KOPT-K1 (cell line): Measurements from ENCODE around the gene SNRNP48.
A peak's percentile ranks its signal among the peaks of the same experiment; 100 is the strongest.

Source experiments
- H3K27ac ChIP-seq: fragments of 200-600 bp; sonication (generic); 2 replicates; pipeline ENCODE4 v1.5.1; 2016; ENCODE audit warnings: antibody characterized with exemption, mild to moderate bottlenecking, low read depth, low read length; ENCODE audit not compliant: poor library complexity, severe bottlenecking
- H3K36me3 ChIP-seq: fragments of 200-600 bp; sonication (generic); 2 replicates; pipeline ENCODE4 v1.5.1; 2017; ENCODE audit warnings: antibody characterized with exemption, mild to moderate bottlenecking, low read length, moderate library complexity; ENCODE audit not compliant: insufficient read depth
- H3K9me3 ChIP-seq: fragments of 200-600 bp; sonication (generic); 2 replicates; pipeline ENCODE4 v1.5.1; 2017; ENCODE audit warnings: antibody characterized with exemption, low read length, mild to moderate bottlenecking; ENCODE audit not compliant: insufficient read depth, poor library complexity, severe bottlenecking

The SNRNP48 gene

GRCh38 chr6:7589949-7590917 is at the start of gene SNRNP48:
Gene SNRNP48 (plus strand): TSS chr6:7590198. CDS start chr6:7590258, 60 bp downstream.
- H3K9me3 ChIP-seq: no peaks in the 10 kb centered on the region
- peaks cover 25% of the 10 kb centered on the region for H3K36me3 ChIP-seq
- H3K27ac ChIP-seq: peak within 1 kb of the TSS; percentile 79

DNA sequence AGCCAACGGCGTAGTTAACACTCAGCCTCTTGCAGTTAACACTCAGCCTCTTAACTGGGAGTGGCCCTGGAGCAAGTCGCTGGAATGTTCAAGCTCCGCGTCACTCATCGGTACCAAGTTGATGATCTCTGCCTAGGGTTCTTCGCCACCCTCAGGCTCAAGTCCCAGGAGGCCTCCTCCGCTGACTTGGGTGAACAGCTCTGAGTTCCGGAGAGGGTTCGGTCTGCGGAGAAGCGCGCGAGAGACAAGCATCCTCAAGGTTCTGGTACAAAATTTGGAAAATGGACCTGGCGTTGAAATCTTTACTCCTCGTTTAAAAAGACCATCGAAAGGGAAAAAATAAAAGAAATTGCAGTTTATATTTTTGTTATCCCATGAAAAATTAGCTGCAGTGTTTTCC is 49.4 kb upstream of the SNRNP48 start:
- no peak overlapping the region for H3K27ac ChIP-seq
- H3K36me3 ChIP-seq: no peaks in the 10 kb centered on the region
- no peaks in the 10 kb centered on the region for H3K9me3 ChIP-seq

DNA sequence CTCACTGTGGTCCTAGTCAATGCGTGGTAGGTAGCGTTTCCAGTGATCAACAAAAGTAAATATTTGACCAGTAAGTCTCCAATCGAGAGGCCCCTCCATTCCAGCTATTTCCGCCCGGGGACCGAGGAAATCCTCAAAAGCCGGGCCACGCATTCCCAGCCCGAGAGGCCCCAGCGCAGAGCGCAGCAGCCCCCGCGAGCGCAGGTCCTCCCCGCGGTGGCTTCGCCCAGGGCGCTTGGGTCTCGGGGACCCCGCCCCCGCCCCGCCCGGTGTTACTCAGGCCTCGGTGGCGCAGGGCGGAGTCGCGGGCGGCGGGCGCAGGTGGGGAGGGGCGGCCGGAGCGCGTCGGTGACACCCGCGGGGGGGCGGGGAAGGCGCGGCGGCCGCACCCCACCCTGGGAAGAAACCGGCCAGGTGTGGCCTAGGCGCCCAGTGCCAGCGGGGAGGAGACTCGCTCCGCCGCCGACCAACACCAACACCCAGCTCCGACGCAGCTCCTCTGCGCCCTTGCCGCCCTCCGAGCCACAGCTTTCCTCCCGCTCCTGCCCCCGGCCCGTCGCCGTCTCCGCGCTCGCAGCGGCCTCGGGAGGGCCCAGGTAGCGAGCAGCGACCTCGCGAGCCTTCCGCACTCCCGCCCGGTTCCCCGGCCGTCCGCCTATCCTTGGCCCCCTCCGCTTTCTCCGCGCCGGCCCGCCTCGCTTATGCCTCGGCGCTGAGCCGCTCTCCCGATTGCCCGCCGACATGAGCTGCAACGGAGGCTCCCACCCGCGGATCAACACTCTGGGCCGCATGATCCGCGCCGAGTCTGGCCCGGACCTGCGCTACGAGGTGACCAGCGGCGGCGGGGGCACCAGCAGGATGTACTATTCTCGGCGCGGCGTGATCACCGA is 48.6 kb upstream of the SNRNP48 start, which contains the start of gene DSP:
DSP (plus strand) TSS at position 497 of the 890 bp plus-strand sequence; CDS start at position 742, 245 bp downstream.
- Histone ChIP-seq H3K9me3 (no peaks in the 10 kb centered on the region), H3K27ac (no peak within 1 kb of the TSS), H3K36me3 (no peaks in the 10 kb centered on the region)

GRCh38 chr6:7542065-7542873 is 47.7 kb upstream of the SNRNP48 start:
- Histone ChIP-seq H3K9me3 (no peaks in the 10 kb centered on the region), H3K27ac (no peak overlapping the region), H3K36me3 (no peaks in the 10 kb centered on the region)

GRCh38 chr6:7542874-7543624 is 46.9 kb upstream of the SNRNP48 start:
- Histone ChIP-seq H3K27ac (no peak overlapping the region), H3K9me3 (no peaks in the 10 kb centered on the region), H3K36me3 (no peaks in the 10 kb centered on the region)

DNA sequence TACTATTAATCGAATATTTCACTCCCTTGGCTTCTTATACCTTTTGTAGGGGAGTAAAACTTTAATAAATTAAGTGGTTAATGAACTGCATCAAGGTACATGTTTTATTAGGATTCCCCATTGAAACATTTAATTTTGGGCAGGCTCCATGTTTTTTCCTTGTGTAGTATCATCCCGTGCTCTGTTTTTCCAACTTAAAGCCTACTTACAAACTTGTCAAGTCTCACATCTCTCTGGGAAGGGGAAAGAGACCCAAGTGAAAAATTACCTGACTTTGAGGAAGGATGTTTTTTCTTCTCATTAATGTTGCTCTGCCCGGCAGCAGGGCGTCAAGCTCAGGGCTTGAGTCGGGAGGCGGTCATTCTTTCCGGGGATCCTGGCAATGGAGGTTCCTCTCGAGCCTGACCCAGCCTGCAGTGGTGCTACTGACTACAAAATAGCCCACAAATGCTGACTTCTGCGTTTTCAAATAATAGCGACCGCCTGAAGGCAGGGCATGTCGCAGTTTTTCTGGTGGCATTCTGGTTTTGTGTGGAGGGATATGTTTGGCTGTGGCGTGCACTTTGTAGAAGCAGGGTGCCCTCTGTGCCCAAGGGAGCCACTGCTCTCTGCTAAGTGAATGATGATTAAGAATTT is 46.1 kb upstream of the SNRNP48 start:
- Histone ChIP-seq H3K9me3 (no peaks in the 10 kb centered on the region), H3K36me3 (no peaks in the 10 kb centered on the region), H3K27ac (no peak overlapping the region)

DNA sequence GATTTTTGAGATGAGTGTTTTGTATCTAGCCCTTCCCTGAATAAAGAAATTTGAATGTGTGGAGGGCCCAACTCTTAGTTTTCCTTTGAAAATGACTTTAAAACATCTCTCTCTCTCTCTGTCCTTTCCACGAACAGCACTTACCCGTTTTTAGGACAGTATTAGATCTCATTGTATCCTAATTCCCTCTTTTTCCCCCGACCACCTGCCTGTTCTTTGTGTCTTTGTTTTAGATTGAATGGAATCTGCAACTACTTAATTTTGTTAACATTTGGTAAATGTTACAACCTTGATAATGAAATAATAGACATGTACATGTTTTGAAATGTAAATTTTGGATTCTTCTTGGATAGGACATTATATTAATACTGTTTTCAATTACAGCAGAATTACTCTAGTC is 45.4 kb upstream of the SNRNP48 start:
- Histone ChIP-seq H3K27ac (no peak overlapping the region), H3K9me3 (no peaks in the 10 kb centered on the region), H3K36me3 (no peaks in the 10 kb centered on the region)

GRCh38 chr6:7545316-7546019 is 44.5 kb upstream of the SNRNP48 start:
- H3K9me3 ChIP-seq: no peaks in the 10 kb centered on the region
- H3K27ac ChIP-seq: no peak overlapping the region
- H3K36me3 ChIP-seq: no peaks in the 10 kb centered on the region

- no peak overlapping the region for H3K27ac ChIP-seq
- H3K9me3 ChIP-seq: no peaks in the 10 kb centered on the region
- H3K36me3 ChIP-seq: no peaks in the 10 kb centered on the region
These were observed 44.0 kb upstream of the SNRNP48 start for GRCh38 chr6:7546020-7546369.

DNA sequence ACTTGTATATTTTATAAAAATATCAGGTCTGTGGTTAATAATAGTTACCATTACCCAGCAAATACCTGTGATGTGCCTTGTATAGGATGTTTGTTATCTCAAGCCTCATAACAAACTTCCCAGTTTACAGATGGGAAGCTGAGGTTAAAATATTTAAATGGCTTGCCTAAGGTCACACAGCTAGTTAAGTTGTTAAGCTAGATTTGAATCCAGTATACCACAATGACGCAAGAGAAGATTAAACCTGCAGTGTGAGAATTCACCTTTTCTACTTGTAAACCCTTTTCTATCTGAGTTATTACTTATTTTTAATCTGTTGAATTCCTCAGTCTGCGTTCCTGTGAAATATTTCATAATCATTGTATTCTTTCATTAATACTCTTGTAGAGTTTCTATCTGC is 43.6 kb upstream of the SNRNP48 start:
- H3K36me3 ChIP-seq: no peaks in the 10 kb centered on the region
- H3K9me3 ChIP-seq: no peaks in the 10 kb centered on the region
- H3K27ac ChIP-seq: no peak overlapping the region

- H3K9me3 ChIP-seq: no peaks in the 10 kb centered on the region
- H3K27ac ChIP-seq: no peak overlapping the region
- no peaks in the 10 kb centered on the region for H3K36me3 ChIP-seq
These were observed 43.1 kb upstream of the SNRNP48 start for GRCh38 chr6:7546896-7547295.

- Histone ChIP-seq H3K9me3 (no peaks in the 10 kb centered on the region), H3K27ac (no peak overlapping the region), H3K36me3 (no peaks in the 10 kb centered on the region)
These were observed 42.7 kb upstream of the SNRNP48 start for GRCh38 chr6:7547315-7547714.

GRCh38 chr6:7550433-7550801 is 39.6 kb upstream of the SNRNP48 start:
- Histone ChIP-seq H3K36me3 (no peaks in the 10 kb centered on the region), H3K9me3 (no peaks in the 10 kb centered on the region), H3K27ac (no peak overlapping the region)
